GM10248 (cell line): ENCODE results near the gene SMARCC1.

ENCODE experiments used
- CTCF ChIA-PET: fragments of 300-600 bp; sonication (Branson Sonifier 250); formaldehyde crosslinking; extraction: SDS; loops from one replicate; lab custom pipeline; 2021; ENCODE audit warnings: antibody characterized with exemption; lab: Yijun Ruan, JAX
- POLR2A ChIA-PET: fragments of 350-650 bp; sonication (Branson Sonifier 250); formaldehyde crosslinking; extraction: SDS; loops from one replicate; lab custom pipeline; 2020; ENCODE audit warnings: antibody characterized with exemption; lab: Yijun Ruan, JAX
- DNase-seq: peaks from one replicate; pipeline ENCODE4 v3.0.0; 2012; ENCODE audit errors: extremely low spot score
- TF ChIP-seq, protein P1 (sequence below): IDR thresholded peaks from 2 replicates; pipeline ENCODE4 v1.5.1; 2012; ENCODE audit warnings: mild to moderate bottlenecking, low read depth; ENCODE audit errors: extremely low read depth, missing control alignments, control extremely low read depth

Gene SMARCC1

DNA sequence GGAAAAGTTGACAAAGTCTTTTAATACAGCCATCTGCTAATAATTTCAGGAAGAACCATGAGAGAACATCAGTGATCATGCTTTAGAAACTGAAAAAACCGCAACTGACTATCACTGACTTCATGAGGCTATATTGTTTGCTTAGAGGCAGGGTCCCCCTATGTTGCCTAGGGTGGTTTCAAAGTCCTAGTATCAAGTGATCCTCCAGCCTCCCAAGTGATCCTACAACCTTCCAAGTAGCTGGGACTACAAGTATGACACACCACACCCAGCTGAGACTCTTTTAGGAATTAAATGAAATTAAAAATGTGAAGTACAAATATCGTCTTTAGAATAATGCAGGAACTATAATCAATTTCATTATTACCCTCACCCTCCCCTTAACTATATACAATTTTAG lies 144.8 kb downstream of the SMARCC1 start:
- TF ChIP-seq, protein P1, sequence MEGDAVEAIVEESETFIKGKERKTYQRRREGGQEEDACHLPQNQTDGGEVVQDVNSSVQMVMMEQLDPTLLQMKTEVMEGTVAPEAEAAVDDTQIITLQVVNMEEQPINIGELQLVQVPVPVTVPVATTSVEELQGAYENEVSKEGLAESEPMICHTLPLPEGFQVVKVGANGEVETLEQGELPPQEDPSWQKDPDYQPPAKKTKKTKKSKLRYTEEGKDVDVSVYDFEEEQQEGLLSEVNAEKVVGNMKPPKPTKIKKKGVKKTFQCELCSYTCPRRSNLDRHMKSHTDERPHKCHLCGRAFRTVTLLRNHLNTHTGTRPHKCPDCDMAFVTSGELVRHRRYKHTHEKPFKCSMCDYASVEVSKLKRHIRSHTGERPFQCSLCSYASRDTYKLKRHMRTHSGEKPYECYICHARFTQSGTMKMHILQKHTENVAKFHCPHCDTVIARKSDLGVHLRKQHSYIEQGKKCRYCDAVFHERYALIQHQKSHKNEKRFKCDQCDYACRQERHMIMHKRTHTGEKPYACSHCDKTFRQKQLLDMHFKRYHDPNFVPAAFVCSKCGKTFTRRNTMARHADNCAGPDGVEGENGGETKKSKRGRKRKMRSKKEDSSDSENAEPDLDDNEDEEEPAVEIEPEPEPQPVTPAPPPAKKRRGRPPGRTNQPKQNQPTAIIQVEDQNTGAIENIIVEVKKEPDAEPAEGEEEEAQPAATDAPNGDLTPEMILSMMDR = no peak
- CTCF ChIA-PET = no interaction called here
- no peak for DNase-seq
- POLR2A ChIA-PET = no interaction called here

DNA sequence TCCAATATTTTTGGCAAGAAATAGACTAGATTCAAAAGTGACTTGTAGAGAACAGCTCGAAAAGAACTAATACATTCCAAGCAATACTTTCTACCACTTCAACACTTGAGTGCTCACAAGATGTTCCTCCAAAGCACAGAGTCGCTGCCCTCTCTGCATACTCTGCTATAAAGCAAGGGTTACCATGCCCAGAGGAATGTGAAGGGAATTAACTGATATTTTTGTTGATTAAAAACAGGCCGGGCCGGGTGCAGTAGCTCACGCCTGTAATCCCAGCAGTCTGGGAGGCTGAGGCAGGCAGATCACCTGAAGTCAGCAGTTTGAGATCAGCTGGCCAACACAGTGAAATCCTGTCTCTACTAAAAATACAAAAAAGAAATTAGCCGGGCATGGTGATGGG lies 145.5 kb downstream of the SMARCC1 start:
- TF ChIP-seq, protein P1 = no peak
- CTCF ChIA-PET = no interaction called here
- DNase-seq = no peak
- POLR2A ChIA-PET = no interaction called here

DNA sequence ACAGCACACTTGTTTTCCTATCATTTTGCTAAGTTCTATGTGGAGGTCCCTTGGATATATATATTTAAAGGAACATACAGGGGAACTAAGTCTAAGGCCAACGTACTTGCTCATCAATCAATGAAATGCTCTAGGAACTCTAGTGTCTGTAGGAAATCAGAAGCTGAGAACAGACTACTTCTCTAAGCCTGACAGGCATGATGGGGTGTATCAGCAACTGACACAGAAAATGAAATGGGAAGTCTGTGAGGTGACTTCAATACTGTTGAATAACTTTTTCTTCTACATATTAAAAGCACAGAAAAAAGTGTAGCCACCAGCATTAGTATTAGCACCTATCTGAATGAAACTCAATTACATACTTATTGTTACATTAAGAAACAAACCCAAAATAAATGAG lies 146.2 kb downstream of the SMARCC1 start:
- DNase-seq = no peak
- CTCF ChIA-PET = interaction anchor here (1.6 kb wide), 1 partner anchor 13 kb away, joined by 5 read pairs; no protein-coding TSS in a partner anchor
- TF ChIP-seq, protein P1 = no peak
- POLR2A ChIA-PET = no interaction called here

DNA sequence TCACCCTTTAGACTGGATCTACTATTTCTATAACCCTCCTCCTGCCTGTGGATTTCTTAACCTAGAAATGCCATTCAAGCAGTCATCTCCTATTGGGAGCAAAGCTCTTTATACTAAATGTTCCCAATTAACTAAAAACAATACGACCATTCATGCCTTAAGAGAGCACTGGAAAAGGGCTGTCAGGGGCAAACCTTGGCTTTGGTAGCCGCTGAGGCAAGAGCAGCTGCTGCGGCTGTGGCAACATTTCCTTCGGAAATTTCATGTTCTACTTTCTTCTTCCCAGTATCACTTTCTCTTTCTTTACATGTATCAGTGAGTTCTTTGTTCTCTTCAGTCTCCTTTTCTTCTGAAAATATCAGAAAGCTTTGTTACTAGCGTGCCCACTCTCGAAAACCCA lies 146.7 kb downstream of the SMARCC1 start:
- no peak for DNase-seq
- TF ChIP-seq, protein P1 = no peak
- CTCF ChIA-PET = interaction anchor here (1.6 kb wide), 1 partner anchor 14 kb away, joined by 5 read pairs; no protein-coding TSS in a partner anchor
- POLR2A ChIA-PET = no interaction called here

DNA sequence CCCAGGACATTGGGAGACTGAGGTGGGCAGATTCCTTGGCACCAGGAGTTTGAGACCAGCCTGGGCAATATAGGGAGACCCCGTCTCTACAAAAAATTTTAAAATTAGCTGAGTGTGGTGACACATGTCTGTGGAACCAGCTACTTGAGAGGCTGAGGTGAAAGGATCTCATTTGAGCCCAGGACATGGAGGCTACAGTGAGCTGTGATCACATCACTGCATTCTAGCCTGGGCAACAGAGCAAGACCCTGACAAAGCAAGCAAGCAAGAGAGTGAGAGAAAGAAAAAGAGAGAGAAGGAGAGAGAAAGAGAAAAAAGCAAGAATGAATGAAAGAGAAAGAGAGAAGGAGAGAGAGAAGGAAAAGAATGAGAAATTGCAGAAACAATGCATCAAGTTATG lies 150.9 kb downstream of the SMARCC1 start:
- TF ChIP-seq, protein P1 = no peak
- ChIA-PET CTCF (no interaction called here), POLR2A (no interaction called here)
- no peak for DNase-seq

DNA sequence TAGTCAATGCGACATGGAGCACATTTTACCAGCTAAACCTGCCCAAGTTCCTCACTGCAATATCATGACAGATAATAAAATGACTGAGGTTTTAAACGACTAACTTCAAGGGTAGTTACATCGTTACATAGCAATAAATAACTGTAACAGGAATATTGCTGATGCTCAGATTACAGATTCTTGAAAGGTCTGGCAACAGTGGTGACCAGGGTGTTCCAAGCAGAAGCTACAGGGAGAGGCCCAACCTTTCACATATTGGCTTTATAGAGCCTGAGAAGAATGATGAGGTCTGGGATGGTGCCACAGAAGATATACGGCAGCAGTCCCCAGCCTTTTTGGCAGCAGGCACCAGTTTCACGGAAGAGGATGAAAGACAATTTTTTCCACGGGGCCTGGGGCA lies 151.9 kb downstream of the SMARCC1 start:
- POLR2A ChIA-PET = no interaction called here
- CTCF ChIA-PET = no interaction called here
- DNase-seq = no peak
- TF ChIP-seq, protein P1 = no peak
